ENCODE results near the gene NBAS. TPM values are rescaled to one million over a fixed set of nuclear protein-coding genes. Genes with fewer than 3 reads are reported as not detected.
"Not testable (repeated sequence)": the region's sequence is repeated elsewhere in the genome, so short reads cannot be mapped to it uniquely, and the experiment has no call there.

Gene NBAS
- total RNA-seq, 2 experiments from 2014 or later, result 24.4 to 28.8 TPM

DNA sequence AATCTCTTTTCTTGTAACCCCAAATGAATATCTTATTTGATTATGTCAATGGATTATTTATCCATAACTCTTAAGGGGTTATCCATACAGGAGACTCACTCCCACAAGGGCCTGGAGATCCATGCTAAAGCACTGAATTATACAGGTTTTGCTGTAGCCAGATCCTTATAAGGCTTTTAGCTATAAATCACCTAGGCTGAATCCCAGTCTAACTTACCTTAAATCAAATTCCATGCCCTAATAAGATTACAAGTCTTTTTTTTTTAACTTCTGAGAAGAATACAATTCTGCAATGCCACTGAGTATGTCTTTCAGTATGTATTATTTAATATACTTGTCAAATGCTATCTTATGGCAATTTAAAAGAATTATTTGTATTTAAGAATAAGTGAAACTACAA is 340.5 kb downstream of the NBAS start:
- no TSS peak for BruUV-seq (replicated peaks)
- DNase-seq (ENCODE audit: low spot score), result no peak
- TF ChIP-seq, protein P1, sequence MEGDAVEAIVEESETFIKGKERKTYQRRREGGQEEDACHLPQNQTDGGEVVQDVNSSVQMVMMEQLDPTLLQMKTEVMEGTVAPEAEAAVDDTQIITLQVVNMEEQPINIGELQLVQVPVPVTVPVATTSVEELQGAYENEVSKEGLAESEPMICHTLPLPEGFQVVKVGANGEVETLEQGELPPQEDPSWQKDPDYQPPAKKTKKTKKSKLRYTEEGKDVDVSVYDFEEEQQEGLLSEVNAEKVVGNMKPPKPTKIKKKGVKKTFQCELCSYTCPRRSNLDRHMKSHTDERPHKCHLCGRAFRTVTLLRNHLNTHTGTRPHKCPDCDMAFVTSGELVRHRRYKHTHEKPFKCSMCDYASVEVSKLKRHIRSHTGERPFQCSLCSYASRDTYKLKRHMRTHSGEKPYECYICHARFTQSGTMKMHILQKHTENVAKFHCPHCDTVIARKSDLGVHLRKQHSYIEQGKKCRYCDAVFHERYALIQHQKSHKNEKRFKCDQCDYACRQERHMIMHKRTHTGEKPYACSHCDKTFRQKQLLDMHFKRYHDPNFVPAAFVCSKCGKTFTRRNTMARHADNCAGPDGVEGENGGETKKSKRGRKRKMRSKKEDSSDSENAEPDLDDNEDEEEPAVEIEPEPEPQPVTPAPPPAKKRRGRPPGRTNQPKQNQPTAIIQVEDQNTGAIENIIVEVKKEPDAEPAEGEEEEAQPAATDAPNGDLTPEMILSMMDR (conservative IDR thresholded peaks at IDR 0.05; ENCODE audit: low read length), result no peak
- no peak for TF ChIP-seq EZH2phosphoT487 (IDR thresholded peaks at IDR 0.05; ENCODE audit: borderline replicate concordance, low read depth, low read length)

DNA sequence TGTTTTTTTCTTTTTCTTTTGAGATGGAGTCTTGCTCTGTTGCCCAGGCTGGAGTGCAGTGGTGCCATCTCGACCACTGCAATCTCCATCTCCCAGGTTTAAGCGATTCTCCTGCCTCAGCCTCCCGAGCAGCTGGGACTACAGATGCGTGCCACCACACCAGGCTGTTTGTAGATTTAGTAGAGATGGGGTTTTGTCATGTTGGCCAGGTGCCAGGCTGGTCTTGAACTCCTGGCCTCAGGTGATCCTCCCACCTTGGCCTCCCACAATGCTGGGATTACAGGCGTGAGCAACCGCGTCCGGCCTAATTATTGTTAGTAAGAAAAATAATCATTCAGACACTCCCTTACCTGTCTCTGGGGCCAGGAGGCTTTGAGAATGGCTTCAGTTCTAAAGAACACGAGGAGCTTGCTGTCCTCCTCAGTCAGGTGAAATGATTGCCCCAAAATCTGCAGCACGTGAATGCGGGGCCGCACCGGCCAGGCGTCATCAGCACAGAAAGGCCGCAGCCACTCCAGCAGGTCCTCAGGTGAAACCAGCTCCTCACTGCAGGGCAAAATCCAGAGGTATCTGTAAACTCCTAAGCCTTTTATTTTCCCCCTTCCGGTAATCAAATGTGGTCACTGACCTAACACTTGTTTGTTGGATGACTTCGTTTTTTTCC is 342.6 kb downstream of the NBAS start:
- no peak overlapping the region for H3K4me2 ChIP-seq (ENCODE audit: low read length)
- BruUV-seq (replicated peaks), result no TSS peak
- H3K4me1 ChIP-seq (ENCODE audit: insufficient read depth, low read length, poor library complexity, severe bottlenecking), result no peaks in the 10 kb centered on the region
- H4K20me1 ChIP-seq (ENCODE audit: insufficient read depth, low read length), result no peaks in the 10 kb centered on the region
- DNase-seq (ENCODE audit: low spot score), result no peak
- TF ChIP-seq, protein P1 (conservative IDR thresholded peaks at IDR 0.05; ENCODE audit: low read length), result no peak
- no peak for TF ChIP-seq EZH2phosphoT487 (IDR thresholded peaks at IDR 0.05; ENCODE audit: borderline replicate concordance, low read depth, low read length)
- H3K9me3 ChIP-seq (ENCODE audit: low read length), result no peaks in the 10 kb centered on the region
- no peaks in the 10 kb centered on the region for H3K36me3 ChIP-seq (ENCODE audit: insufficient read depth, low read length)
- ChIA-PET POLR2A (no interaction called here), CTCF (ENCODE audit: unreplicated experiment) (no interaction called here)
- no peak overlapping the region for H2AFZ ChIP-seq (ENCODE audit: low read length)
- H3K9me2 ChIP-seq (ENCODE audit: insufficient read depth, low read length), result no peaks in the 10 kb centered on the region
- no peak overlapping the region for H3K27ac ChIP-seq (ENCODE audit: low read depth, low read length, poor library complexity, severe bottlenecking)
- no peaks in the 10 kb centered on the region for H3K79me2 ChIP-seq (ENCODE audit: insufficient read depth, low read depth, low read length)
- intact Hi-C loops (cut with micrococcal nuclease; ENCODE audit: unreplicated experiment), result no loop called here
- no peak overlapping the region for H3K4me3 ChIP-seq (ENCODE audit: low read depth, low read length, poor library complexity, severe bottlenecking)

More for the DNA sequence above, 340.5 kb downstream of the NBAS start:
- ChIA-PET POLR2A (no interaction called here), CTCF (ENCODE audit: unreplicated experiment) (no interaction called here)
- no peaks in the 10 kb centered on the region for H3K9me3 ChIP-seq (ENCODE audit: low read length)
- H3K9me2 ChIP-seq (ENCODE audit: insufficient read depth, low read length), result no peaks in the 10 kb centered on the region
- no peaks in the 10 kb centered on the region for H3K4me1 ChIP-seq (ENCODE audit: insufficient read depth, low read length, poor library complexity, severe bottlenecking)
- no peak overlapping the region for H2AFZ ChIP-seq (ENCODE audit: low read length)
- H3K36me3 ChIP-seq (ENCODE audit: insufficient read depth, low read length), result no peaks in the 10 kb centered on the region
- intact Hi-C loops (cut with micrococcal nuclease; ENCODE audit: unreplicated experiment), result no loop called here
- H4K20me1 ChIP-seq (ENCODE audit: insufficient read depth, low read length), result no peaks in the 10 kb centered on the region
- no peaks in the 10 kb centered on the region for H3K79me2 ChIP-seq (ENCODE audit: insufficient read depth, low read depth, low read length)
- H3K27ac ChIP-seq (ENCODE audit: low read depth, low read length, poor library complexity, severe bottlenecking), result no peak overlapping the region
- H3K4me2 ChIP-seq (ENCODE audit: low read length), result no peak overlapping the region
- H3K4me3 ChIP-seq (ENCODE audit: low read depth, low read length, poor library complexity, severe bottlenecking), result no peak overlapping the region

DNA sequence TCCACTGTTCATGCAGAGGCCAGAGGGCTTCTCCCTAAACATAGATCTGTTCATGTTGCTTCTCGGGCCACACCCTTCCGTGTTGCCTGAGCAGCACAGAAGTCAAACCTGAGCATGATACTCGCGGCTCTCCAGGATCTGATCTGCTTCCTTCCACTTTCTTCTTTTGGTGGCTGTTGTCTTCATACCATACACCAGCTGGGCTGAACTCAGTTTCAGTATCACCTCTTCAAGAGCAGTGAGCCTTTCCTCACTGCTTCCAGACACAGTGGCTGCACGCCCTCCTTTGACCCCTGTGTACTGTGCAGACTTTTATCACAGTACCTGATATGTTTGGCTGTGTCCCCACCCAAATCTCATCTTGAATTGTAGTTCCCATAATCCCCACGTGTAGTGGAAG is 348.9 kb downstream of the NBAS start:
- intact Hi-C loops (cut with micrococcal nuclease; ENCODE audit: unreplicated experiment), result no loop called here
- no TSS peak for BruUV-seq (replicated peaks)
- ChIA-PET POLR2A (no interaction called here), CTCF (ENCODE audit: unreplicated experiment) (no interaction called here)
- Histone ChIP-seq H3K9me2 (ENCODE audit: insufficient read depth, low read length) (no peaks in the 10 kb centered on the region), H3K79me2 (ENCODE audit: insufficient read depth, low read depth, low read length) (no peaks in the 10 kb centered on the region), H3K4me1 (ENCODE audit: insufficient read depth, low read length, poor library complexity, severe bottlenecking) (no peaks in the 10 kb centered on the region), H3K4me2 (ENCODE audit: low read length) (no peak overlapping the region), H3K36me3 (ENCODE audit: insufficient read depth, low read length) (no peaks in the 10 kb centered on the region), H3K9me3 (ENCODE audit: low read length) (no peaks in the 10 kb centered on the region), H3K4me3 (ENCODE audit: low read depth, low read length, poor library complexity, severe bottlenecking) (no peak overlapping the region), H4K20me1 (ENCODE audit: insufficient read depth, low read length) (no peaks in the 10 kb centered on the region), H2AFZ (ENCODE audit: low read length) (no peak overlapping the region), H3K27ac (ENCODE audit: low read depth, low read length, poor library complexity, severe bottlenecking) (no peak overlapping the region)
- TF ChIP-seq, protein P1 (conservative IDR thresholded peaks at IDR 0.05; ENCODE audit: low read length), result no peak
- no peak for TF ChIP-seq EZH2phosphoT487 (IDR thresholded peaks at IDR 0.05; ENCODE audit: borderline replicate concordance, low read depth, low read length)
- no peak for DNase-seq (ENCODE audit: low spot score)

DNA sequence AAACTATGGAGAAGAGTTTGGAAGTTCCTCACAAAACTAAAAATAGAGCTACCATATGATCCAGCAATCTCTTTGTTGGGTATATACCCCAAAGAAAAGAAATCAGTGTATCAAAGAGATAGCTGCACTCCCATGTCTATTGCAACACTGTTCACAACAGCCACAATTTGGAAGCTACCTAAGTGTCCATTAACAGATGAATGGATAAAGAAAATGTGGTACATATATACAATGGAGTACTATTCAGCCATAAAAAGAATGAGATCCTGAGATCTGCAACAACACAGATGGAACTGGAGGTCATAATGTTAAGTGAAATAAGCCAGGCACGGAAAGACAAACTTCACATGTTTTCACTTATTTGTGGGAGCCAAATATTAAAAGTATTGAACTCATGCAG is 350.6 kb downstream of the NBAS start:
- H3K4me2 ChIP-seq (ENCODE audit: low read length); DNase-seq (ENCODE audit: low spot score); H3K4me3 ChIP-seq (ENCODE audit: low read depth, low read length, poor library complexity, severe bottlenecking); H3K27ac ChIP-seq (ENCODE audit: low read depth, low read length, poor library complexity, severe bottlenecking); H2AFZ ChIP-seq (ENCODE audit: low read length); H3K79me2 ChIP-seq (ENCODE audit: insufficient read depth, low read depth, low read length); BruUV-seq (replicated peaks); intact Hi-C loops (cut with micrococcal nuclease; ENCODE audit: unreplicated experiment); H3K9me3 ChIP-seq (ENCODE audit: low read length); H4K20me1 ChIP-seq (ENCODE audit: insufficient read depth, low read length); H3K36me3 ChIP-seq (ENCODE audit: insufficient read depth, low read length); H3K4me1 ChIP-seq (ENCODE audit: insufficient read depth, low read length, poor library complexity, severe bottlenecking); H3K9me2 ChIP-seq (ENCODE audit: insufficient read depth, low read length); POLR2A ChIA-PET; CTCF ChIA-PET (ENCODE audit: unreplicated experiment): not testable (repeated sequence)

Data from OCI-LY7 (cell line).